Calu3 (cell line): Measurements from ENCODE around the gene ATP11A. TPM values are rescaled to one million over a fixed set of nuclear protein-coding genes. Genes with fewer than 3 reads are reported as not detected.

Experiments used
- BruUV-seq: library from RNA; stranded (reverse); fragments of 400-500 nt; replicated peaks from 2 replicates; lab custom pipeline; 2021; lab: Mats Ljungman, UMichigan
- CTCF ChIA-PET: fragments of 300-600 bp; sonication (Branson Sonifier 250); formaldehyde crosslinking; loops from one replicate; lab custom pipeline; 2022; ENCODE audit warnings: antibody characterized with exemption; lab: Charles Lee
- DNase-seq: peaks from one replicate; pipeline ENCODE4 v3.0.0; 2022
- H3K27ac Mint-ChIP-seq: one replicate; pipeline ENCODE4 v1.8.0; 2022; ENCODE audit warnings: mixed read lengths; ENCODE audit not compliant: unreplicated experiment
- H3K27me3 Mint-ChIP-seq: one replicate; pipeline ENCODE4 v1.8.0; 2022; ENCODE audit warnings: mixed read lengths; ENCODE audit not compliant: unreplicated experiment
- H3K36me3 Mint-ChIP-seq: one replicate; pipeline ENCODE4 v1.8.0; 2022; ENCODE audit warnings: mild to moderate bottlenecking, moderate library complexity, mixed read lengths; ENCODE audit not compliant: insufficient read depth, unreplicated experiment
- H3K4me1 Mint-ChIP-seq: one replicate; pipeline ENCODE4 v1.8.0; 2022; ENCODE audit warnings: mild to moderate bottlenecking, low read depth, mixed read lengths; ENCODE audit not compliant: unreplicated experiment
- H3K4me3 Mint-ChIP-seq: one replicate; pipeline ENCODE4 v1.8.0; 2022; ENCODE audit warnings: mild to moderate bottlenecking, low read depth, moderate library complexity, mixed read lengths; ENCODE audit not compliant: unreplicated experiment
- H3K9me3 Mint-ChIP-seq: one replicate; pipeline ENCODE4 v1.8.0; 2022; ENCODE audit warnings: low read depth, mixed read lengths; ENCODE audit not compliant: unreplicated experiment
- intact Hi-C: fragments of 100-400 bp; cut with micrococcal nuclease; formaldehyde crosslinking; loops from one replicate; pipeline ENCODE4 v1.10.0; 2022; ENCODE audit not compliant: unreplicated experiment
- total RNA-seq: library from RNA; stranded (reverse); gene quantifications from 2 replicates; pipeline ENCODE4 v1.2.3, GENCODE V29; 2022
- TF ChIP-seq, protein P1 (sequence below): fragments of 200-600 bp; IDR thresholded peaks from one replicate; pipeline ENCODE4 v1.8.0; 2022; ENCODE audit warnings: antibody characterized with exemption; ENCODE audit not compliant: unreplicated experiment

Gene ATP11A
- total RNA-seq, 1 experiment from 2014 or later, result 115 TPM

GRCh38 chr13:112885242-112885781 is 195.5 kb downstream of the ATP11A start:
- CTCF ChIA-PET, result no interaction called here
- no TSS peak for BruUV-seq
- H3K36me3 Mint-ChIP-seq, result no peaks in the 10 kb centered on the region

GRCh38 chr13:112885782-112886268 is 196.0 kb downstream of the ATP11A start:
- H3K9me3 Mint-ChIP-seq, result no peaks in the 10 kb centered on the region
- no peaks in the 10 kb centered on the region for H3K36me3 Mint-ChIP-seq
- peak; percentile 29 for DNase-seq
- no peaks in the 10 kb centered on the region for H3K27me3 Mint-ChIP-seq
- TF ChIP-seq, protein P1, sequence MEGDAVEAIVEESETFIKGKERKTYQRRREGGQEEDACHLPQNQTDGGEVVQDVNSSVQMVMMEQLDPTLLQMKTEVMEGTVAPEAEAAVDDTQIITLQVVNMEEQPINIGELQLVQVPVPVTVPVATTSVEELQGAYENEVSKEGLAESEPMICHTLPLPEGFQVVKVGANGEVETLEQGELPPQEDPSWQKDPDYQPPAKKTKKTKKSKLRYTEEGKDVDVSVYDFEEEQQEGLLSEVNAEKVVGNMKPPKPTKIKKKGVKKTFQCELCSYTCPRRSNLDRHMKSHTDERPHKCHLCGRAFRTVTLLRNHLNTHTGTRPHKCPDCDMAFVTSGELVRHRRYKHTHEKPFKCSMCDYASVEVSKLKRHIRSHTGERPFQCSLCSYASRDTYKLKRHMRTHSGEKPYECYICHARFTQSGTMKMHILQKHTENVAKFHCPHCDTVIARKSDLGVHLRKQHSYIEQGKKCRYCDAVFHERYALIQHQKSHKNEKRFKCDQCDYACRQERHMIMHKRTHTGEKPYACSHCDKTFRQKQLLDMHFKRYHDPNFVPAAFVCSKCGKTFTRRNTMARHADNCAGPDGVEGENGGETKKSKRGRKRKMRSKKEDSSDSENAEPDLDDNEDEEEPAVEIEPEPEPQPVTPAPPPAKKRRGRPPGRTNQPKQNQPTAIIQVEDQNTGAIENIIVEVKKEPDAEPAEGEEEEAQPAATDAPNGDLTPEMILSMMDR, result no peak
- BruUV-seq, result no TSS peak
- intact Hi-C loops, result no loop called here
- no peak overlapping the region for H3K4me3 Mint-ChIP-seq
- CTCF ChIA-PET, result no interaction called here
- H3K27ac Mint-ChIP-seq, result no peak overlapping the region
- H3K4me1 Mint-ChIP-seq, result no peaks in the 10 kb centered on the region

More at GRCh38 chr13:112885242-112885781, 195.5 kb downstream of the ATP11A start:
- Mint-ChIP-seq H3K27ac (no peak overlapping the region), H3K4me3 (no peak overlapping the region), H3K9me3 (no peaks in the 10 kb centered on the region), H3K27me3 (no peaks in the 10 kb centered on the region), H3K4me1 (no peaks in the 10 kb centered on the region)
- intact Hi-C loops, result no loop called here
- TF ChIP-seq, protein P1, result no peak
- DNase-seq, result no peak

- no peaks in the 10 kb centered on the region for H3K27me3 Mint-ChIP-seq
- H3K27ac Mint-ChIP-seq, result peak overlapping the region; percentile 54
- TF ChIP-seq, protein P1, result no peak
- no peak overlapping the region for H3K4me3 Mint-ChIP-seq
- CTCF ChIA-PET, result no interaction called here
- intact Hi-C loops, result no loop called here
- H3K4me1 Mint-ChIP-seq, result no peaks in the 10 kb centered on the region
- BruUV-seq, result no TSS peak
- DNase-seq, result no peak
- no peaks in the 10 kb centered on the region for H3K9me3 Mint-ChIP-seq
- H3K36me3 Mint-ChIP-seq, result no peaks in the 10 kb centered on the region
Observed at GRCh38 chr13:112887151-112887550, 197.3 kb downstream of the ATP11A start.

GRCh38 chr13:112887557-112887991 is 197.7 kb downstream of the ATP11A start:
- Mint-ChIP-seq H3K9me3 (no peaks in the 10 kb centered on the region), H3K4me3 (no peak overlapping the region), H3K27me3 (no peaks in the 10 kb centered on the region), H3K4me1 (peaks cover under 1% of the 10 kb centered on the region), H3K27ac (peak overlapping the region; percentile 54), H3K36me3 (peaks cover under 1% of the 10 kb centered on the region)
- intact Hi-C loops, result no loop called here
- BruUV-seq, result no TSS peak
- DNase-seq, result no peak
- CTCF ChIA-PET, result no interaction called here
- TF ChIP-seq, protein P1, result no peak
